Skeletal muscle tissue (tissue), 4 donors: ENCODE results near the gene FTH1. TPM values are rescaled to one million over a fixed set of nuclear protein-coding genes. Genes with fewer than 3 reads are reported as not detected.
"Not testable (repeated sequence)": the region's sequence is repeated elsewhere in the genome, so short reads cannot be mapped to it uniquely, and the experiment has no call there.

Source experiments
- H3K27ac ChIP-seq: one replicate; pipeline ENCODE4 v1.7.0; 2013; ENCODE audit warnings: mild to moderate bottlenecking, low read depth, low read length, inconsistent platforms
- H3K27me3 ChIP-seq, 3 donors: one replicate each; pipeline ENCODE4 v1.7.0; 2013; ENCODE audit warnings: low read length in 3 of 3; ENCODE audit not compliant: control insufficient read depth in 3 of 3, insufficient read depth in 3 of 3
- H3K36me3 ChIP-seq, 3 donors: one replicate each; pipeline ENCODE4 v1.7.0; 2013; ENCODE audit warnings: low read length in 3 of 3; ENCODE audit not compliant: control insufficient read depth in 3 of 3, insufficient read depth in 3 of 3
- H3K4me1 ChIP-seq, 3 donors: one replicate each; pipeline ENCODE4 v1.7.0; 2013; ENCODE audit warnings: low read length in 3 of 3, mild to moderate bottlenecking in 3 of 3; ENCODE audit not compliant: control insufficient read depth in 3 of 3, insufficient read depth in 3 of 3
- H3K4me3 ChIP-seq, 3 donors: one replicate each; pipeline ENCODE4 v1.7.0; 2013; ENCODE audit warnings: low read length in 3 of 3
- H3K9ac ChIP-seq, 3 donors: one replicate each; pipeline ENCODE4 v1.7.0; 2013; ENCODE audit warnings: low read length in 3 of 3, mild to moderate bottlenecking in 3 of 3, moderate library complexity in 2 of 3, low read depth in 1 of 3
- H3K9me3 ChIP-seq, 3 donors: one replicate each; pipeline ENCODE4 v1.7.0; 2013; ENCODE audit warnings: low read length in 3 of 3; ENCODE audit not compliant: control insufficient read depth in 3 of 3
- total RNA-seq: library from RNA; depleted of rRNA; stranded (reverse); fragments of >200 nt; gene quantifications from one replicate; pipeline ENCODE4 v1.2.3, GENCODE V29; 2014
- donor health status: Osteomylitis.

FTH1 gene
- total RNA-seq, 1 donor from 2014 or later = 276 TPM

DNA sequence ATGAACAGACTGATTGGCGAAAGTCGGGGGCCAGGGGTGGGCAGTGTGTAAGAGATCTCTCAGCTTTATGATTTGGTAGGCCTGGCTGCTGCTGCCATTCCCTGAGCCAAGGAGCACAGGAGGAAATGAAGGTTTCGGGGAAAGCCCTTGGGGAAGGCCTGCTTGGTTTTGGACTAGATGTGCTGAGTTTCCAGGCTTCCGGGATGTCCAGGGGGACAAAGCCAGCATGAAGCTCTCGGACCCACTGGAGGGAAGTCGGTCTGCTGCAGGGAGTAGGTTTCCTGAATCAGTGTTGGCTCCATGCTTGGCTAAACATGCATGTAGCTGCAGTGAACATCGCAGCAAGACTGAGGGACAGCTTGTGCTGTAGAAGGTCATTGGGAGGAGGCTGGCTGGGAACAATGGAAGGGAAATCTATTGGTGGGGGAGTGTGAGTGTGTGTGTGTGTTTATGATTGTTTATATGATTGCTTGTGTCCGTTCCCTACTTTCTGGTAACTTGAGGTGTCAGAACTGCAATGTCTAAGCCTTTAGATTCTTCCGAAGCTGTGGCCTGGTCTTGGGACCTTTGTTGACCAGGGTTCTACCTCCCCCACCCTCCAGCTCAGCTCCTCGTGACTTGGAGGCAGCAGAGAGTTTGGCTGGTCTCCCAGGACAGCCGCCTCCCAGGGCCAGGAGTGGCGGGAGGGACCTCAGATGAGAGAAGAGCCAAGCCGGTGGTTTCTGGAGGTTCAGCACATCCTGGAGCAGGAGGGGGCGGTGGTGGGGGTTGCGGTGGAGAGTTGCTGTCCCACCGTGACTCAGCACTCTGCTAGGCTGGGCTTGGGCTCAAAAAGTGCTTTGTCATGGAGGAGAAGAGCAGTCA is 4.0 kb upstream of the FTH1 start:
- peak overlapping the region; percentile 51 to 79 (median 69) for H3K9ac ChIP-seq
- H3K9me3 ChIP-seq = no peaks in the 10 kb centered on the region
- peak overlapping the region; percentile 5 to 66 (median 41) for H3K4me3 ChIP-seq
- no peaks in the 10 kb centered on the region for H3K27me3 ChIP-seq
- peaks cover 44 to 66% (median 52%) of the 10 kb centered on the region in 3 donors for H3K4me1 ChIP-seq
- H3K36me3 ChIP-seq = peaks cover 0 to 3% (median 1%) of the 10 kb centered on the region in 3 donors
- peak overlapping the region; percentile 87 for H3K27ac ChIP-seq

DNA sequence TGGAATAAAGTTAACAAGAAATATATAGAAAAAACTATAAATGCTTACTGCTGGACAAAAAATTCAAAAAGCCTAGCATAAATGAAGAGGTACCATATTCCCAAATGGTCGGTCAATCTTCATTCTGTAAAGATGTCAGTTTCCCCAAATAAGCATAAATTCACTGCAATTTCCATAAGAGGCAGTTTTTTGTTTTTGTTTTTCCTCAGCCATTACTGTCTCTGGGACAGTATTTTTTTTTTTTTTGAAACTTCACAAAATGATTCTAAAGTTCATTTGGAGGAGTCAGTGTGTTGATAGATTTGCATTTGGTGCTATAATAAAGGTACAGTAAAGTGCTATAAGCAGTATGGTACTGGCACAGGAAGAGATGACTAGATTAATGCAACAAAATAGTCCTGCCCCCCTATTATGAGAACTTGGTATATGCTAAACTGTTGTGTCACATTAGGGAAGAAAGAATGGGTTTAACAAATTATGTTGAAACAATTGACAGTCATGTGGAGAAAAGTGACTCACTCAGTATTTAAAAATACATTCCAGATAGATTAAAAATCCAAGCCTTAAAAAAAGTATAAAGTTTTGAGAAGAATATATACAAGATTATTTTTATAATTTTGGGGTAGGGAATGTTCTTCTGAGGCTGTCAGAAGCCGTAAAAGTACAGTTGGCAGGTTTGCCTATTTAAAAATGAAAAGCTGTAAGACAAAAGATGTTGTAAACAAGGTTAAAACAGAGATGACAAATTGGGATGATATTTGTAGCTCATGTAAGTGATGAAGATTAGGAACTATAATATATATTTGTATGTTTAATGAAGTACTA is 2.6 kb upstream of the FTH1 start:
- Histone ChIP-seq H3K9me3 (no peaks in the 10 kb centered on the region), H3K27me3 (no peaks in the 10 kb centered on the region), H3K36me3 (peaks cover 2 to 7% (median 6%) of the 10 kb centered on the region in 3 donors), H3K9ac (peak overlapping the region in 1 of 3 donors; percentile 6), H3K27ac (peak overlapping the region; percentile 87), H3K4me3 (no peak overlapping the region), H3K4me1 (peaks cover 50 to 61% (median 53%) of the 10 kb centered on the region in 3 donors)

DNA sequence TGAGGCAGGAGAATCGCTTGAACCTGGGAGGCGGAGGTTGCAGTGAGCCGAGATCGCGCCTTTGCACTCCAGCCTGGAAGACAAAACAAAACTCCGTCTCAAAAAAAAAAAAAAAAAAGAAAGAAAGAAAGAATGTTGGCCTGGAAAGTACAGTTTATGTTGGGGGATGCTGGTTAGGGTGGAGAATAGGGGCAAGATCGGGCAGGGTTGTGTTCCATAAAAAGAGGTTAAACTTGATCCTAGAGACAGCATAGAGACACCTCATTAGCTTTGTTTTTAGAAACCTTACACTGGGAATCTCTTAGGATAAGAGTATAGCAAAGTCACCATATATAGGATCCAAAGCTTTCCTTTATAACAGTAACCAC is 1.9 kb upstream of the FTH1 start:
- H3K27me3 ChIP-seq = no peaks in the 10 kb centered on the region
- no peaks in the 10 kb centered on the region for H3K9me3 ChIP-seq
- H3K9ac ChIP-seq = no peak overlapping the region
- H3K36me3 ChIP-seq = peaks cover 5 to 13% (median 13%) of the 10 kb centered on the region in 3 donors
- no peak overlapping the region for H3K4me3 ChIP-seq
- H3K4me1 ChIP-seq = peaks cover 55 to 65% (median 56%) of the 10 kb centered on the region in 3 donors
- H3K27ac ChIP-seq = peak overlapping the region; percentile 87

DNA sequence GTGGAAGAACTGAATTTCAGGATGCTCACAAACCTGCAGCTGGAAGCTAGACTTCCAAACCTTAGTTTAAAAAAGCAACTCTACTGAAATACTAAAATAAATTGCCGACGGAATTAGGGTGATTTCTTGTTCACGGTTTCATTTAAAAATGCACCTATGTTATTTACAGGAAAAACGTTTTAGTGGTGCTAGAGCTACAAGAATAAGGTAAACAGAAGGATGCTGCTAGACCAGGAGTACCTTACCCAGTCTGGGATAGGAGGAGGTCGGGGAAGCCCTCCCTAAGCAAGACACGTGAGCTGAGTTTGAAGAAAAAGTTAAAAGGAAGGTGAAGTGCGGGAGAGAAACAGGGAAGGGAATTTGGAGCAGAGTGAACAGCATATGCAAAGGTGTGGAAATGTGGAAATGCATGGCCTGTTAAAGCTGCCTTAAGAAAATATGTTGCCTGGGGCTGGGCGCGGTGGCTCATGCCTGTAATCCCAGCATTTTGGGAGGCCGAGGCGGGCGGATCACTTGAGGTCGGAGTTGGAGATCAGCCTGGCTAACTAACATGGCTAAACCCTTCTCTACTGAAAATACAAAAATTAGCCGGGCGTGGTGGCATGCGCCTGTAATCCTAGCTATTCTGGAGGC is 1.4 kb upstream of the FTH1 start:
- H3K36me3 ChIP-seq = peaks cover 9 to 18% (median 18%) of the 10 kb centered on the region in 3 donors
- peak overlapping the region; percentile 80 to 90 (median 87) for H3K4me3 ChIP-seq
- peak overlapping the region; percentile 82 to 94 (median 85) for H3K9ac ChIP-seq
- no peaks in the 10 kb centered on the region for H3K27me3 ChIP-seq
- H3K27ac ChIP-seq = peak overlapping the region; percentile 97
- peaks cover 54 to 66% (median 56%) of the 10 kb centered on the region in 3 donors for H3K4me1 ChIP-seq
- no peaks in the 10 kb centered on the region for H3K9me3 ChIP-seq

DNA sequence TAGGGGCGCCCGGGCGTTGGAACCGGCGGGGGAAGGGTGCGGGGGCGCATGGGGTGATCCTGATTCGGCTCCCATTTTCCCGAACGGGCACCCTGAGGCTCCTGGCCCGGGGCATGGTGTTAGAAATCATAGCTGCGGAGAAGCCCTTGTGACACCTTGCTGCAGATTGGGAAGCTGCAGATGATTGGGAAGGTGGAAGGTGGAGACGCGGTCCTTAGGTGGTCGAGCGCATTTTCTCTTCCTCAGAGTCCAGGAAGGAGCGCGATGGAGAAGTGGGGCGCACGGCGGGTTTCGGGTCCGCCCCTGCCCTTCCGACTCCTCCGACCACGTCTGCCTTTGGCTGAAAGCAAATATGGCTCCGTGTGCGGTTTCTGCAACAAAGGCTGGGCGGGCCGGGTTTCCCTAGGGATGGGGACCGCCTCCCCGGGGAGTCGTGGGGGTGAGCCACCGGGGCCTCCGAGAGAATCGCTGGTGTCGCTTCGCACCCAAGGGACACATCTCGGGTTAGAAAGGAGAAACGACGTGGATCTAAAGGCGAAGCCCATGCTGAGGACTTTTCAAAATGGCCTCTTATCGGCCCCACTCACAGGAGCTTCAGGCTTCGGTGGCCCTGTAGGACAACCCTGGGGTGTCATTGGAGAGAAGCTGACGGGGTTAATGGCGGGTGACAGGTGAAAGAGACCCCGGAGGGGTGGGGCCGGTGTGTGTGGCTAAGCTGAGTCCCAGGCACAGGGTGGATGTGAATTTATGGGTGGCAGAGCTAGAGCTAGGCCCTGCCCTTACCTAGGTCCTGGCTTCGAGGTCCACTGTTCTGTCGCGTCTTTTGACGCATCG is 707 bp upstream of the FTH1 start:
- Histone ChIP-seq H3K36me3 (peaks cover 16 to 25% (median 20%) of the 10 kb centered on the region in 3 donors), H3K27me3 (no peaks in the 10 kb centered on the region), H3K4me1 (peaks cover 51 to 66% (median 56%) of the 10 kb centered on the region in 3 donors), H3K27ac (peak overlapping the region; percentile 97), H3K9ac (peak overlapping the region; percentile 82 to 94 (median 85)), H3K4me3 (peak overlapping the region; percentile 80 to 90 (median 87)), H3K9me3 (no peaks in the 10 kb centered on the region)

- peaks cover 51 to 69% (median 56%) of the 10 kb centered on the region in 3 donors for H3K4me1 ChIP-seq
- no peaks in the 10 kb centered on the region for H3K9me3 ChIP-seq
- peak overlapping the region; percentile 94 to 98 (median 94) for H3K9ac ChIP-seq
- peak overlapping the region; percentile 97 for H3K27ac ChIP-seq
- H3K27me3 ChIP-seq = no peaks in the 10 kb centered on the region
- peaks cover 24 to 29% (median 26%) of the 10 kb centered on the region in 3 donors for H3K36me3 ChIP-seq
- H3K4me3 ChIP-seq = peak overlapping the region; percentile 87 to 100 (median 97)
Measured at GRCh38 chr11:61966734-61967115, 709 bp downstream of the FTH1 start.

- Histone ChIP-seq H3K27ac (peak overlapping the region; percentile 97), H3K4me3 (peak overlapping the region; percentile 87 to 100 (median 97)), H3K36me3 (peaks cover 24 to 29% (median 26%) of the 10 kb centered on the region in 3 donors), H3K9ac (peak overlapping the region in 2 of 3 donors; percentile 27 to 94), H3K4me1 (peaks cover 46 to 60% (median 53%) of the 10 kb centered on the region in 3 donors)
- not testable (repeated sequence) for H3K9me3 ChIP-seq, H3K27me3 ChIP-seq
Measured at GRCh38 chr11:61964666-61965271, 2.7 kb downstream of the FTH1 start.

DNA sequence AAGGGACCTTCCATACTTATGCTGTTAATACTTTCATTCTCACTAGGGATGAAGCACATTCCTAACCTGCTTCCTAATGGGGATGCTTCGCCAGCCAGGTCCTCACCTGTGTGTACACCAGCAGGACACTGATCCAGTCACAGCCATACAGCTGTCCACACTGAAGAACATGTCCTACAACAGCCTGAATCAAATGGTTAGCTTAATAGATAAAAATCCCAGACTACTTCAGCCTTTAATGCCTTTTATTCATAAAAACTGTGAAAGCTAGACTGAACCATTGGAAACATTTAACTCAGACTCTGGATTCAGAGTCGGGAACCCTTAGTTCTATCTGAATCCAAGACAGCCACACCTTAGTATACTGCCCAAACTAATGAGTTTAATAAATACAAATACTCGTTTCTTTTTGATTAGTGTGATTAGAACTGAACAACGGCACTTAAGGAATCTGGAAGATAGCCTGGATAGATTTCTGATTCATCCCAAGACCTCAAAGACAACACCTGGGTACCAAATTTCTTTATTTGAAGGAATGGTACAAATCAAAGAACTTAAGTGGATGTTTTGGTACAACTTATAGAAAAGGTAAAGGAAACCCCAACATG is 3.3 kb downstream of the FTH1 start:
- no peak overlapping the region for H3K4me3 ChIP-seq
- peaks cover 46 to 60% (median 52%) of the 10 kb centered on the region in 3 donors for H3K4me1 ChIP-seq
- H3K36me3 ChIP-seq = peaks cover 24 to 29% (median 29%) of the 10 kb centered on the region in 3 donors
- no peaks in the 10 kb centered on the region for H3K9me3 ChIP-seq
- no peak overlapping the region for H3K9ac ChIP-seq
- peak overlapping the region; percentile 34 for H3K27ac ChIP-seq
- no peaks in the 10 kb centered on the region for H3K27me3 ChIP-seq
